ENCODE results near the gene HS6ST1. TPM values are rescaled to one million over a fixed set of nuclear protein-coding genes. Genes with fewer than 3 reads are reported as not detected.

Gene HS6ST1
- total and polyA plus RNA-seq, 2 donors (not counting 3 experiments of a cell fraction or from before 2014, with no cell fraction given) = 12.8 to 19.4 TPM

DNA sequence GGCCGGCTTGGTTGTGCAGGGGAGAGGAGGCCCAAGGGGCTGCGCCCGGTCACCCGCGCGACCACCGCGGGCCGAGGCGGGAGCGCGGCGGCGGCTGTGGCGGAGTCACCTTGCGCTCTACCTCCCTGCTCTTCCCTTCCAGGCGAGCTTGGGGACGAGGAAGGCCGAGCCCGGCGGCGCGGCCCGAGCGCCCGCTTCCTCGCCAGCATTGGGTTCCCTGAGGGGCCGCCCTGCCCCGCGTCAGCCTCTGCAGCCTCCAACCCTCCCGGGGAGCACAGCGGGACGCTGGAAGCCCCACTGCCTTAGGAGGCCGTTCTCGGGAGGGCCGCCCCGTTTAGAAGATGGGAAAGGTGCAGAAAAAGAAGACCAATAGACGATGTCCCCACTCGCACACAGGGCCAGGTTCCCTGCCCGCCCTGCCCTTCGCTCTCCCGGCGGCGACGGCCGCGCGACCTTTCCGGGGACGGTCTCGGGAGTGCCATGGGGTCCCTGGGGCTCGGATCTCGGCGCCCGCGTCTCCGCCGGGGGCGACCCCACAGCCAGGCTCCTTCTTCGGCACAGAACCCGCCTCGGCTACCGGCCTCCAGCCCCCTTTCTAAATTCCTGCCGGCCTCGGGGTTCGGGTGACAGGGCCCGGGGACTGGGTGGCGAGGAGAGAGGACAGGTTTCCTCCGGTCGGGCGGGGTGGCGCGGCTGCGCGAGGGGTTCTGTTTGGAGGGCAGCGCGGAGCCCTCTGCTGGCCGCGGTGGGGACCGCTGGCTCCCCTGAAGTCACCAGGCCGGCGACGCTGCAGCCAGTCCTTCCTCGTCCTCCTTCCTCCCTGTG is 85.5 kb downstream of the HS6ST1 start:
- DNase-seq (ENCODE audit: low read depth, low spot score) (peak; percentile 72), FAIRE-seq (peak; percentile 85)
- ChIA-PET CTCF (interaction anchor here (0.6 to 6.0 kb wide), 12 partner anchors 9 to 1691 kb away, joined by 3 to 66 read pairs (median 4); no protein-coding TSS in a partner anchor), POLR2A (no interaction called here)
- Histone ChIP-seq H3K36me3 (ENCODE audit: control insufficient read depth in 2 of 2, extremely low read depth in 1 of 2, insufficient read depth in 2 of 2, low read length in 2 of 2) (no peaks in the 10 kb centered on the region), H3K4me1 (ENCODE audit: control insufficient read depth, extremely low read depth, insufficient read depth, low read length) (peaks cover 13% of the 10 kb centered on the region), H3K79me2 (ENCODE audit: control insufficient read depth, insufficient read depth, low read length) (no peaks in the 10 kb centered on the region), H3K9me1 (replicated peaks; ENCODE audit: control insufficient read depth, extremely low read depth, insufficient read depth, low read length) (no peaks in the 10 kb centered on the region), H3K27ac (ENCODE audit: insufficient read depth, low read depth, low read length) (no peak overlapping the region), H3K27me3 (ENCODE audit: control insufficient read depth in 2 of 2, insufficient read depth in 2 of 2, low read length in 2 of 2) (no peaks in the 10 kb centered on the region), H3K9me3 (replicated peaks; ENCODE audit: control insufficient read depth, insufficient read depth, low read length) (no peaks in the 10 kb centered on the region), H3K4me2 (ENCODE audit: insufficient read depth, low read length) (peak overlapping the region; percentile 79), H3K9ac (replicated peaks; ENCODE audit: extremely low read depth, insufficient read depth, low read length) (peak overlapping the region; percentile 16), H3K4me3 (replicated peaks in 1 of 3; ENCODE audit: insufficient read depth in 1 of 3, low read depth in 1 of 3, low read length in 3 of 3) (peak overlapping the region; percentile 52 to 70 (median 57)), H4K20me1 (replicated peaks; ENCODE audit: control insufficient read depth, extremely low read depth, insufficient read depth, low read length) (no peaks in the 10 kb centered on the region), H2AFZ (ENCODE audit: low read depth, low read length) (peak overlapping the region; percentile 71)
- dilution Hi-C loops (cut with MboI; ENCODE audit: extremely low pct_ligation_motif_present, low sequenced_read_pairs) = no loop called here
- TF ChIP-seq JUN (IDR thresholded peaks at IDR 0.05; ENCODE audit: borderline replicate concordance, insufficient read depth, insufficient read length, low read depth) (no peak), GATA2 (IDR thresholded peaks at IDR 0.05; ENCODE audit: insufficient read depth, insufficient read length, low read depth, low read length) (no peak), POLR2AphosphoS5 (IDR thresholded peaks at IDR 0.05; ENCODE audit: insufficient read depth, low read depth, low read length) (peak; percentile 14), FOS (IDR thresholded peaks at IDR 0.05; ENCODE audit: borderline replicate concordance, insufficient read depth, low read length) (no peak)
- TF ChIP-seq, protein P1, sequence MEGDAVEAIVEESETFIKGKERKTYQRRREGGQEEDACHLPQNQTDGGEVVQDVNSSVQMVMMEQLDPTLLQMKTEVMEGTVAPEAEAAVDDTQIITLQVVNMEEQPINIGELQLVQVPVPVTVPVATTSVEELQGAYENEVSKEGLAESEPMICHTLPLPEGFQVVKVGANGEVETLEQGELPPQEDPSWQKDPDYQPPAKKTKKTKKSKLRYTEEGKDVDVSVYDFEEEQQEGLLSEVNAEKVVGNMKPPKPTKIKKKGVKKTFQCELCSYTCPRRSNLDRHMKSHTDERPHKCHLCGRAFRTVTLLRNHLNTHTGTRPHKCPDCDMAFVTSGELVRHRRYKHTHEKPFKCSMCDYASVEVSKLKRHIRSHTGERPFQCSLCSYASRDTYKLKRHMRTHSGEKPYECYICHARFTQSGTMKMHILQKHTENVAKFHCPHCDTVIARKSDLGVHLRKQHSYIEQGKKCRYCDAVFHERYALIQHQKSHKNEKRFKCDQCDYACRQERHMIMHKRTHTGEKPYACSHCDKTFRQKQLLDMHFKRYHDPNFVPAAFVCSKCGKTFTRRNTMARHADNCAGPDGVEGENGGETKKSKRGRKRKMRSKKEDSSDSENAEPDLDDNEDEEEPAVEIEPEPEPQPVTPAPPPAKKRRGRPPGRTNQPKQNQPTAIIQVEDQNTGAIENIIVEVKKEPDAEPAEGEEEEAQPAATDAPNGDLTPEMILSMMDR (IDR thresholded peaks at IDR 0.05; ENCODE audit: extremely low read depth in 1 of 2, insufficient read depth in 1 of 2, low read depth in 1 of 2, low read length in 2 of 2) = peak; percentile 83 to 98
- TF ChIP-seq, protein P2, sequence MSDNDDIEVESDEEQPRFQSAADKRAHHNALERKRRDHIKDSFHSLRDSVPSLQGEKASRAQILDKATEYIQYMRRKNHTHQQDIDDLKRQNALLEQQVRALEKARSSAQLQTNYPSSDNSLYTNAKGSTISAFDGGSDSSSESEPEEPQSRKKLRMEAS (IDR thresholded peaks at IDR 0.05; ENCODE audit: insufficient read depth, insufficient read length) = no peak
- intact Hi-C loops (cut with micrococcal nuclease) = loop anchor here (1.0 to 2.0 kb wide), 5 partner anchors 36 to 170 kb away; partner anchors contain the start of gene UGGT1
- no TSS peak for BruUV-seq (replicated peaks)
